OCI-LY7 (cell line): ENCODE measurements around the gene IGSF11. TPM values are rescaled to one million over a fixed set of nuclear protein-coding genes. Genes with fewer than 3 reads are reported as not detected.

Experiments
- BruUV-seq: library from RNA; stranded (reverse); fragments of 400-500 nt; replicated peaks from 2 replicates; lab custom pipeline; 2021; lab: Mats Ljungman, UMichigan
- CTCF ChIA-PET: fragments of 300-600 bp; sonication (Branson Sonifier 250); formaldehyde crosslinking; loops from one replicate; lab custom pipeline; 2022; ENCODE audit warnings: antibody characterized with exemption; ENCODE audit not compliant: unreplicated experiment; lab: Charles Lee
- POLR2A ChIA-PET: fragments of 300-600 bp; sonication (Branson Sonifier 250); formaldehyde crosslinking; loops from one replicate; lab custom pipeline; 2022; ENCODE audit warnings: antibody characterized with exemption; lab: Charles Lee
- DNase-seq: peaks from one replicate; pipeline ENCODE4 v3.0.0-alpha.2; 2015; ENCODE audit warnings: low spot score
- H2AFZ ChIP-seq: fragments of 200-600 bp; sonication (generic), shearing (Covaris generic); 2 replicates; pipeline ENCODE4 v1.6.1; 2014; ENCODE audit warnings: mild to moderate bottlenecking, antibody characterized with exemption, low read length, moderate library complexity
- H3K27ac ChIP-seq: fragments of 200-600 bp; sonication (generic); 2 replicates; pipeline ENCODE4 v1.5.1; 2014; ENCODE audit warnings: mixed run types, low read depth, mild to moderate bottlenecking, moderate library complexity, low read length, inconsistent platforms; ENCODE audit not compliant: poor library complexity, severe bottlenecking
- H3K36me3 ChIP-seq: fragments of 200-600 bp; sonication (generic); 2 replicates; pipeline ENCODE4 v1.6.1; 2014; ENCODE audit warnings: mild to moderate bottlenecking, antibody characterized with exemption, low read length, moderate library complexity, mixed read lengths; ENCODE audit not compliant: insufficient read depth
- H3K4me1 ChIP-seq: fragments of 200-600 bp; sonication (generic); 2 replicates; pipeline ENCODE4 v1.5.1; 2014; ENCODE audit warnings: mild to moderate bottlenecking, low read length; ENCODE audit not compliant: insufficient read depth, poor library complexity, severe bottlenecking
- H3K4me2 ChIP-seq: fragments of 200-600 bp; sonication (generic); 2 replicates; pipeline ENCODE4 v1.6.1; 2014; ENCODE audit warnings: mild to moderate bottlenecking, low read length
- H3K4me3 ChIP-seq: fragments of 200-600 bp; sonication (generic); 2 replicates; pipeline ENCODE4 v1.5.1; 2014; ENCODE audit warnings: mild to moderate bottlenecking, low read depth, low read length; ENCODE audit not compliant: poor library complexity, severe bottlenecking
- H3K79me2 ChIP-seq: fragments of 200-600 bp; sonication (generic); 2 replicates; pipeline ENCODE4 v1.6.1; 2016; ENCODE audit warnings: low read depth, mild to moderate bottlenecking, low read length, moderate library complexity, mixed read lengths; ENCODE audit not compliant: insufficient read depth
- H3K9me2 ChIP-seq: fragments of 200-600 bp; sonication (generic); 2 replicates; pipeline ENCODE4 v1.6.1; 2016; ENCODE audit warnings: mild to moderate bottlenecking, low read length, mixed read lengths; ENCODE audit not compliant: insufficient read depth
- H3K9me3 ChIP-seq: fragments of 200-600 bp; sonication (generic); 2 replicates; pipeline ENCODE4 v1.6.1; 2014; ENCODE audit warnings: mild to moderate bottlenecking, mixed run types, low read length, mixed read lengths
- H4K20me1 ChIP-seq: fragments of 200-600 bp; sonication (generic); 2 replicates; pipeline ENCODE4 v1.6.1; 2014; ENCODE audit warnings: mild to moderate bottlenecking, antibody characterized with exemption, low read length, moderate library complexity, mixed read lengths; ENCODE audit not compliant: insufficient read depth
- EZH2phosphoT487 ChIP-seq: fragments of 200-600 bp; sonication (generic); IDR thresholded peaks from 2 replicates; pipeline ENCODE4 v1.6.1; 2018; ENCODE audit warnings: low read depth, borderline replicate concordance, mild to moderate bottlenecking, mixed run types, antibody characterized with exemption, low read length, moderate library complexity, mixed read lengths
- intact Hi-C: fragments of 100-400 bp; cut with micrococcal nuclease; formaldehyde crosslinking; loops from one replicate; pipeline ENCODE4 v1.10.0; 2022; ENCODE audit not compliant: unreplicated experiment
- total RNA-seq, 2 experiments: library from RNA; depleted of rRNA in 1 of 2; stranded (reverse); fragments of >200 nt in 1 of 2; shearing (Covaris generic) in 1 of 2; gene quantifications; 2 replicates each; pipeline ENCODE4 v1.2.3, GENCODE V29; 2014 to 2022
- TF ChIP-seq, protein P1 (sequence below): fragments of 200-600 bp; sonication (generic); conservative IDR thresholded peaks from 2 replicates; pipeline ENCODE4 v1.5.1; 2014; ENCODE audit warnings: mild to moderate bottlenecking, antibody characterized with exemption, low read length, moderate library complexity, mixed read lengths

The IGSF11 gene
- total RNA-seq, 2 experiments from 2014 or later = not detected

DNA sequence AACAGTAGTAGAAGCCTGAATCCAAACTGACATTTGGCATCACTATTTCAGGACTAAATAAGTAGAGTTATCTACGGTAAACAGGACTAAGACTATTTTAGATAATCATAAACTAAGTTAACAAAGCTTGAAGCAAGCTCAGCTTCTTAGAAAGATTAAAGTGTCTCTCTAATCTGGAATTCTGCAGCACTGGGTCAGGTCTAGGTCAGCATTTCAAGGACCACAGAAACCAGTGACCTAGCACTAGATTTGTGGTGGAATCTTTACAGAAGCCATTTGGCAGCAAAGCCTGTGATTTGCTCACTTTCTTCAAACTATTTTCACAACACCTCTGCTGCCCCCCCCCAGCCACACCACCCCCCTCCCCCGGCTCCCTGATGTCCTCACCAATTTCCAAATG is 37.5 kb downstream of the IGSF11 start:
- TF ChIP-seq, protein P1, sequence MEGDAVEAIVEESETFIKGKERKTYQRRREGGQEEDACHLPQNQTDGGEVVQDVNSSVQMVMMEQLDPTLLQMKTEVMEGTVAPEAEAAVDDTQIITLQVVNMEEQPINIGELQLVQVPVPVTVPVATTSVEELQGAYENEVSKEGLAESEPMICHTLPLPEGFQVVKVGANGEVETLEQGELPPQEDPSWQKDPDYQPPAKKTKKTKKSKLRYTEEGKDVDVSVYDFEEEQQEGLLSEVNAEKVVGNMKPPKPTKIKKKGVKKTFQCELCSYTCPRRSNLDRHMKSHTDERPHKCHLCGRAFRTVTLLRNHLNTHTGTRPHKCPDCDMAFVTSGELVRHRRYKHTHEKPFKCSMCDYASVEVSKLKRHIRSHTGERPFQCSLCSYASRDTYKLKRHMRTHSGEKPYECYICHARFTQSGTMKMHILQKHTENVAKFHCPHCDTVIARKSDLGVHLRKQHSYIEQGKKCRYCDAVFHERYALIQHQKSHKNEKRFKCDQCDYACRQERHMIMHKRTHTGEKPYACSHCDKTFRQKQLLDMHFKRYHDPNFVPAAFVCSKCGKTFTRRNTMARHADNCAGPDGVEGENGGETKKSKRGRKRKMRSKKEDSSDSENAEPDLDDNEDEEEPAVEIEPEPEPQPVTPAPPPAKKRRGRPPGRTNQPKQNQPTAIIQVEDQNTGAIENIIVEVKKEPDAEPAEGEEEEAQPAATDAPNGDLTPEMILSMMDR = no peak
- TF ChIP-seq EZH2phosphoT487 = no peak
- Histone ChIP-seq H3K9me2 (no peaks in the 10 kb centered on the region), H3K27ac (no peak overlapping the region), H3K79me2 (no peaks in the 10 kb centered on the region), H3K4me1 (no peaks in the 10 kb centered on the region), H4K20me1 (no peaks in the 10 kb centered on the region), H3K36me3 (no peaks in the 10 kb centered on the region), H3K4me3 (no peak overlapping the region), H2AFZ (no peak overlapping the region), H3K4me2 (no peak overlapping the region), H3K9me3 (no peaks in the 10 kb centered on the region)
- DNase-seq = no peak
- intact Hi-C loops = no loop called here
- POLR2A ChIA-PET = no interaction called here
- no TSS peak for BruUV-seq
- CTCF ChIA-PET = no interaction called here

DNA sequence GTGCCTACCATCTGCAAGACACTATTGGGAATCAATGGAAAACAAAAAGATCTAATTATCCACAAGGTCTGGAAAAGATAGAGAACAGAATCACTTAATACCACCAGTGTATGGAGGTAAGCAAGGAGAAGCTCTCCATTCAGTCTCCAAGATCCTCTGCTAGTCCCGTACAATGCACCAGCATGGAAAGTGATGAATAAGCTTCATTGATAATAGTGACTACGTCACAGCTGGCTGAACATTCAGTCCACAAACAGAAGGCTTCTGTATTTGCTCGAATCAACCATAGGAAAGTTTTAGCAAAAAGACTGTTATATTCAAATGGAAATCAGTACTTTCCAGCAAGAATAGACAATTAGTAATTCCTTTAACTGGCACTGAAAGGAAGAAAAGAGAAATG is 42.9 kb downstream of the IGSF11 start:
- Histone ChIP-seq H3K4me3 (no peak overlapping the region), H3K4me1 (no peaks in the 10 kb centered on the region), H2AFZ (no peak overlapping the region), H3K4me2 (no peak overlapping the region), H3K9me3 (no peaks in the 10 kb centered on the region), H3K27ac (no peak overlapping the region), H3K79me2 (no peaks in the 10 kb centered on the region), H4K20me1 (no peaks in the 10 kb centered on the region), H3K36me3 (no peaks in the 10 kb centered on the region), H3K9me2 (no peaks in the 10 kb centered on the region)
- no peak for DNase-seq
- CTCF ChIA-PET = no interaction called here
- intact Hi-C loops = no loop called here
- POLR2A ChIA-PET = no interaction called here
- BruUV-seq = no TSS peak
- TF ChIP-seq, protein P1 = no peak
- no peak for TF ChIP-seq EZH2phosphoT487

DNA sequence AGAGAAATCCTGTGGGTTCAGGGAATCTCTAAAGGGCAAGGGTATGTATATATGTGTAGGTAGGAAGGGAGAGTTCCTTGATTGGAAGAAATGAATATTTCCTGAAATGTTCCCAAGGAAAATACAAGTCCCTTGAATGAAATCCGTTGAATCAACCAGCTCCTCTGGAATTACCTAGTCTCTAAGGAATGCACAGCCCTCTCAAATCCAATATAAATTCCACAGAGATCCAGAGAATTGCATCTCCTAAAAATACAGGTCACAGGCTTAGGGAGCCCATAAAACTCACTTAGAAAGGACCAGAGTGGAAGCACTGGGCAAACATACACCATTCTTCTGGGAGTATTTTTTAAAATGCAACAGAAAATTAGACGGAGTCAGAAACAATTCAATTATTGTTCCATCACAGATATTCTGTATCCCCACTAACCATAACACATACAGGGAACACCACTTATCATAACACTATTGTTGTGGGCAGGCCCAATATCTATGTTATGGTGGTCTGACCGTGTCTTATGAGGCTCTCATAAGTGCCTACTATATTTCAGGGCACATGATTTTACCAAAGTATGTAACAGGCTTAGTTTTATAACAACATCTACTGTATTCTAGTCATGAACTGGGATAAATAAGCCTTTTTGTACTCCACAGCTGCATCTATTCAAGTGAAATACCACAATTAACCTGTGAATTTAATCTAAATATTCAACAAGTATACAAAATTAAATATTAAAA is 43.7 kb downstream of the IGSF11 start:
- Histone ChIP-seq H3K4me2 (no peak overlapping the region), H3K4me3 (no peak overlapping the region), H3K9me2 (no peaks in the 10 kb centered on the region), H3K27ac (no peak overlapping the region), H3K79me2 (no peaks in the 10 kb centered on the region), H4K20me1 (no peaks in the 10 kb centered on the region), H3K36me3 (no peaks in the 10 kb centered on the region), H2AFZ (no peak overlapping the region), H3K4me1 (no peaks in the 10 kb centered on the region), H3K9me3 (no peaks in the 10 kb centered on the region)
- BruUV-seq = no TSS peak
- ChIA-PET CTCF (no interaction called here), POLR2A (no interaction called here)
- DNase-seq = no peak
- intact Hi-C loops = no loop called here
- TF ChIP-seq, protein P1 = no peak
- TF ChIP-seq EZH2phosphoT487 = no peak
